Stomach (tissue), 9 donors: ENCODE measurements around the gene MRPL40. TPM values are rescaled to one million over a fixed set of nuclear protein-coding genes. Genes with fewer than 3 reads are reported as not detected.

ENCODE experiments used
- DNase-seq, 2 donors: peaks; one replicate each; pipeline versions ENCODE4 v3.0.0 to v3.0.0-alpha.2; 2013 to 2019
- H3K27ac ChIP-seq, 5 donors: fragments of 200-600 bp in 4 of 5; sonication (generic) in 4 of 5; one replicate each; pipeline ENCODE4 v1.5.1; 2013 to 2019; ENCODE audit warnings: mild to moderate bottlenecking in 1 of 5, moderate library complexity in 1 of 5
- H3K27me3 ChIP-seq, 3 donors: fragments of 200-600 bp; sonication (generic); one replicate each; pipeline ENCODE4 v1.5.1; 2017 to 2019; ENCODE audit warnings: mixed run types in 1 of 3
- H3K36me3 ChIP-seq, 4 donors: fragments of 200-600 bp; sonication (generic); 1 replicate in 3 of 4; 2 replicates in 1 of 4; pipeline ENCODE4 v1.5.1; 2016 to 2019
- H3K4me1 ChIP-seq, 4 donors: fragments of 200-600 bp; sonication (generic); one replicate each; pipeline ENCODE4 v1.5.1; 2016 to 2019
- H3K4me3 ChIP-seq, 4 donors: fragments of 200-600 bp; sonication (generic) in 3 of 4; one replicate each; pipeline ENCODE4 v1.5.1; 2016 to 2019; ENCODE audit warnings: mild to moderate bottlenecking in 1 of 4
- H3K9me3 ChIP-seq, 4 donors: fragments of 200-600 bp; sonication (generic); one replicate each; pipeline ENCODE4 v1.5.1; 2016 to 2019
- CTCF ChIP-seq, 7 experiments: fragments of 450-650 bp in 4 of 7; fragments of 200-600 bp in 3 of 7; sonication (generic) in 3 of 7; IDR thresholded peaks; one replicate each; pipeline ENCODE4 v1.5.1; 2016 to 2019; ENCODE audit warnings: antibody characterized with exemption in 7 of 7, control low read depth in 2 of 7, mild to moderate bottlenecking in 1 of 7
- EP300 ChIP-seq: sonication (generic); formaldehyde crosslinking; IDR thresholded peaks from one replicate; pipeline ENCODE4 v1.6.1; 2017; ENCODE audit warnings: antibody characterized with exemption
- POLR2A ChIP-seq, 4 donors: fragments of 450-650 bp; IDR thresholded peaks; one replicate each; pipeline ENCODE4 v1.6.1; 2016; ENCODE audit warnings: antibody characterized with exemption in 4 of 4, control low read depth in 2 of 4, mild to moderate bottlenecking in 1 of 4, moderate library complexity in 1 of 4
- POLR2AphosphoS5 ChIP-seq, 3 donors: sonication (generic); formaldehyde crosslinking; IDR thresholded peaks; one replicate each; pipeline ENCODE4 v1.6.1; 2016; ENCODE audit warnings: antibody characterized with exemption in 3 of 3
- WGBS, 5 donors: extraction: QIAGEN DNeasy Blood & Tissue Kit in 3 of 5; methylation state at CpG; one replicate each; pipeline versions ENCODE4 v1.1.5 to v1.1.7; 2013 to 2018; 5-methylcytosine and 5-hydroxymethylcytosine counted together
- intact Hi-C: fragments of 100-400 bp; cut with DNase I; formaldehyde crosslinking; loops from one replicate; pipeline ENCODE4 v1.15.1; 2023; ENCODE audit warnings: low total_unique reads
- polyA plus RNA-seq, 3 donors: library from polyadenylated mRNA; stranded (reverse); fragments of 200-250 nt; gene quantifications; one replicate each; pipeline ENCODE4 v1.2.3, GENCODE V29; 2013
- total RNA-seq, 5 donors: library from RNA; depleted of rRNA; stranded (reverse); fragments of >200 nt; gene quantifications; one replicate each; pipeline versions ENCODE4 v1.1.0 to v1.2.3, GENCODE V29; 2014 to 2016
- donor health status: healthy with polysubstance abuse.
- donor health status: Bipolar disorder and iron deficiency.
- donor health status: healthy.

MRPL40 gene
- total and polyA plus RNA-seq, 8 donors = 2.3 to 61.1 (median 23.3) TPM

GRCh38 chr22:19460036-19460435 lies 27.7 kb downstream of the MRPL40 start:
- TF ChIP-seq POLR2AphosphoS5 (IDR thresholded peaks at IDR 0.05) (no peak), POLR2A (IDR thresholded peaks at IDR 0.05) (no peak), CTCF (IDR thresholded peaks at IDR 0.05) (no peak), EP300 (no peak)
- no peak for DNase-seq
- H3K4me3 ChIP-seq = no peak overlapping the region
- H3K4me1 ChIP-seq = no peaks in the 10 kb centered on the region
- H3K9me3 ChIP-seq = no peaks in the 10 kb centered on the region
- intact Hi-C loops = no loop called here
- H3K27ac ChIP-seq = no peak overlapping the region
- H3K27me3 ChIP-seq = no peaks in the 10 kb centered on the region
- WGBS, 5 donors = 66 to 82% (median 73%) methylated on average over 2 of the region's 2 CpGs
- H3K36me3 ChIP-seq = peaks cover 79 to 100% (median 99%) of the 10 kb centered on the region in 4 donors

- Histone ChIP-seq H3K4me3 (no peak overlapping the region), H3K9me3 (no peaks in the 10 kb centered on the region), H3K27me3 (no peaks in the 10 kb centered on the region), H3K27ac (no peak overlapping the region), H3K4me1 (no peaks in the 10 kb centered on the region), H3K36me3 (peaks cover 79 to 100% (median 99%) of the 10 kb centered on the region in 4 donors)
- intact Hi-C loops = no loop called here
- 77 to 91% (median 87%) methylated on average over 1 of the region's 1 CpG for WGBS, 5 donors
- DNase-seq = no peak
- no peak for TF ChIP-seq CTCF (IDR thresholded peaks at IDR 0.05)
- TF ChIP-seq EP300 = no peak
- no peak for TF ChIP-seq POLR2A (IDR thresholded peaks at IDR 0.05)
- TF ChIP-seq POLR2AphosphoS5 (IDR thresholded peaks at IDR 0.05) = no peak
These were observed 29.2 kb downstream of the MRPL40 start for GRCh38 chr22:19461506-19461905.

- DNase-seq = no peak
- H3K27ac ChIP-seq = no peak overlapping the region
- H3K4me3 ChIP-seq = no peak overlapping the region
- WGBS, 5 donors = 94 to 99% (median 96%) methylated on average over 1 of the region's 1 CpG
- no peaks in the 10 kb centered on the region for H3K9me3 ChIP-seq
- no peaks in the 10 kb centered on the region for H3K4me1 ChIP-seq
- intact Hi-C loops = no loop called here
- peaks cover 79 to 100% (median 99%) of the 10 kb centered on the region in 4 donors for H3K36me3 ChIP-seq
- TF ChIP-seq EP300 = no peak
- TF ChIP-seq CTCF (IDR thresholded peaks at IDR 0.05) = no peak
- no peak for TF ChIP-seq POLR2A (IDR thresholded peaks at IDR 0.05)
- TF ChIP-seq POLR2AphosphoS5 (IDR thresholded peaks at IDR 0.05) = no peak
- no peaks in the 10 kb centered on the region for H3K27me3 ChIP-seq
These were observed 30.7 kb downstream of the MRPL40 start for GRCh38 chr22:19463008-19463407.

- DNase-seq = no peak
- WGBS, 5 donors = 67 to 79% (median 79%) methylated on average over 7 of the region's 7 CpGs
- no peak overlapping the region for H3K27ac ChIP-seq
- no peaks in the 10 kb centered on the region for H3K4me1 ChIP-seq
- H3K27me3 ChIP-seq = no peaks in the 10 kb centered on the region
- peaks cover 79 to 100% (median 99%) of the 10 kb centered on the region in 4 donors for H3K36me3 ChIP-seq
- H3K9me3 ChIP-seq = no peaks in the 10 kb centered on the region
- TF ChIP-seq EP300 = no peak
- TF ChIP-seq CTCF (IDR thresholded peaks at IDR 0.05) = no peak
- no peak for TF ChIP-seq POLR2A (IDR thresholded peaks at IDR 0.05)
- TF ChIP-seq POLR2AphosphoS5 (IDR thresholded peaks at IDR 0.05) = no peak
- H3K4me3 ChIP-seq = no peak overlapping the region
- intact Hi-C loops = no loop called here
These were observed 31.4 kb downstream of the MRPL40 start for GRCh38 chr22:19463491-19464469.
